Measurements from ENCODE around the gene BZW1.
A peak's percentile ranks its signal among the peaks of the same experiment; 100 is the strongest.
"Not testable (repeated sequence)": the region's sequence is repeated elsewhere in the genome, so short reads cannot be mapped to it uniquely, and the experiment has no call there.

Gene BZW1

GRCh38 chr2:200791905-200792304 lies 19.8 kb upstream of the BZW1 start:
- DNase-seq (ENCODE audit: low spot score) = no peak

- no peak for DNase-seq (ENCODE audit: low spot score)
These were observed 17.6 kb upstream of the BZW1 start for GRCh38 chr2:200794143-200794542.

- DNase-seq (ENCODE audit: low spot score) = peak; percentile 36
These were observed 16.7 kb upstream of the BZW1 start for GRCh38 chr2:200795028-200795440.

GRCh38 chr2:200796561-200796960 lies 15.1 kb upstream of the BZW1 start:
- no peak for DNase-seq (ENCODE audit: low spot score)

GRCh38 chr2:200797242-200797770 lies 14.4 kb upstream of the BZW1 start:
- peak; percentile 70 for DNase-seq (ENCODE audit: low spot score)

- DNase-seq (ENCODE audit: low spot score) = no peak
These were observed 13.2 kb upstream of the BZW1 start for GRCh38 chr2:200798514-200798913.

- DNase-seq (ENCODE audit: low spot score) = no peak
These were observed 11.3 kb upstream of the BZW1 start for GRCh38 chr2:200800458-200800857.

GRCh38 chr2:200801431-200801830 lies 10.3 kb upstream of the BZW1 start:
- DNase-seq (ENCODE audit: low spot score) = not testable (repeated sequence)

- no peak for DNase-seq (ENCODE audit: low spot score)
These were observed 2.0 kb upstream of the BZW1 start for GRCh38 chr2:200809506-200810251.

GRCh38 chr2:200810252-200810997 lies 1.3 kb upstream of the BZW1 start:
- peak; percentile 23 for DNase-seq (ENCODE audit: low spot score)

GRCh38 chr2:200810998-200811332 lies 745 bp upstream of the BZW1 start:
- DNase-seq (ENCODE audit: low spot score) = no peak

- DNase-seq (ENCODE audit: low spot score) = peak; percentile 83
These were observed 662 bp downstream of the BZW1 start for GRCh38 chr2:200812122-200813022.

- DNase-seq (ENCODE audit: low spot score) = no peak
These were observed 2.6 kb downstream of the BZW1 start for GRCh38 chr2:200814276-200814815.

GRCh38 chr2:200814917-200815316 lies 3.2 kb downstream of the BZW1 start:
- no peak for DNase-seq (ENCODE audit: low spot score)

GRCh38 chr2:200818732-200819131 lies 7.0 kb downstream of the BZW1 start:
- not testable (repeated sequence) for DNase-seq (ENCODE audit: low spot score)

GRCh38 chr2:200820573-200821234 lies 9.0 kb downstream of the BZW1 start:
- no peak for DNase-seq (ENCODE audit: low spot score)

GRCh38 chr2:200821686-200822245 lies 10.1 kb downstream of the BZW1 start:
- no peak for DNase-seq (ENCODE audit: low spot score)

- DNase-seq (ENCODE audit: low spot score) = no peak
These were observed 16.4 kb downstream of the BZW1 start for GRCh38 chr2:200828104-200828503.

GRCh38 chr2:200828572-200829257 lies 17.0 kb downstream of the BZW1 start:
- no peak for DNase-seq (ENCODE audit: low spot score)

GRCh38 chr2:200829258-200829655 lies 17.5 kb downstream of the BZW1 start:
- no peak for DNase-seq (ENCODE audit: low spot score)

- DNase-seq (ENCODE audit: low spot score) = no peak
These were observed 23.0 kb downstream of the BZW1 start for GRCh38 chr2:200834701-200835100.
